ENCODE results near the gene COLQ.
"Not testable (repeated sequence)": the region's sequence is repeated elsewhere in the genome, so short reads cannot be mapped to it uniquely, and the experiment has no call there.

COLQ gene

GRCh38 chr3:15521573-15521965 is at the start of gene COLQ:
Gene COLQ, minus strand, starts transcription at chr3:15521706. Its CDS starts 81 bp downstream, at chr3:15521625.
- no peak for DNase-seq

GRCh38 chr3:15563190-15563589 is 41.7 kb upstream of the COLQ start:
- no peak for DNase-seq

- DNase-seq: no peak
These were observed 41.1 kb upstream of the COLQ start for GRCh38 chr3:15562560-15562959.

GRCh38 chr3:15558581-15558980 is 37.1 kb upstream of the COLQ start:
- DNase-seq: no peak

- DNase-seq: peak; percentile 65
These were observed 36.0 kb upstream of the COLQ start for GRCh38 chr3:15557511-15557946.

GRCh38 chr3:15556512-15556911 is 35.0 kb upstream of the COLQ start:
- DNase-seq: no peak

GRCh38 chr3:15553749-15554148 is 32.2 kb upstream of the COLQ start:
- DNase-seq: no peak

GRCh38 chr3:15551902-15552301 is 30.4 kb upstream of the COLQ start:
- no peak for DNase-seq

- DNase-seq: no peak
These were observed 28.3 kb upstream of the COLQ start for GRCh38 chr3:15549846-15550245.

GRCh38 chr3:15542614-15543013 is 21.1 kb upstream of the COLQ start:
- no peak for DNase-seq

GRCh38 chr3:15541371-15541770 is 19.9 kb upstream of the COLQ start:
- no peak for DNase-seq

- DNase-seq: no peak
These were observed 17.6 kb upstream of the COLQ start for GRCh38 chr3:15539066-15539465.

GRCh38 chr3:15538345-15538744 is 16.8 kb upstream of the COLQ start:
- DNase-seq: no peak

GRCh38 chr3:15536856-15537255 is 15.3 kb upstream of the COLQ start:
- no peak for DNase-seq

GRCh38 chr3:15535732-15536131 is 14.2 kb upstream of the COLQ start:
- DNase-seq: no peak

GRCh38 chr3:15532614-15533013 is 11.1 kb upstream of the COLQ start:
- DNase-seq: not testable (repeated sequence)

- DNase-seq: no peak
These were observed 9.8 kb upstream of the COLQ start for GRCh38 chr3:15531346-15531745.

- DNase-seq: no peak
These were observed 7.5 kb upstream of the COLQ start for GRCh38 chr3:15528854-15529537.

- DNase-seq: no peak
These were observed 5.5 kb upstream of the COLQ start for GRCh38 chr3:15527031-15527459.

- no peak for DNase-seq
These were observed 4.3 kb upstream of the COLQ start for GRCh38 chr3:15525790-15526189.

GRCh38 chr3:15523660-15524417 is 2.3 kb upstream of the COLQ start:
- no peak for DNase-seq

- no peak for DNase-seq
These were observed 510 bp upstream of the COLQ start for GRCh38 chr3:15522016-15522415.

- DNase-seq: no peak
These were observed 518 bp downstream of the COLQ start for GRCh38 chr3:15520804-15521572.

GRCh38 chr3:15520185-15520584 is 1.3 kb downstream of the COLQ start:
- DNase-seq: no peak

All from HCEC 1CT (cell line).